M059J (cell line): ENCODE results near the gene NTSR1. TPM values are rescaled to one million over a fixed set of nuclear protein-coding genes. Genes with fewer than 3 reads are reported as not detected.

Source experiments
- DNase-seq: peaks from one replicate; pipeline ENCODE4 v3.0.0-alpha.2; 2012; ENCODE audit warnings: low read depth
- total RNA-seq: library from RNA; depleted of rRNA; stranded (reverse); fragments of >200 nt; shearing (Covaris generic); gene quantifications from 2 replicates; pipeline ENCODE4 v1.2.3, GENCODE V29; 2014; rRNA removed

The NTSR1 gene
- total RNA-seq, 1 experiment from 2014 or later, result 0.07 TPM

DNA sequence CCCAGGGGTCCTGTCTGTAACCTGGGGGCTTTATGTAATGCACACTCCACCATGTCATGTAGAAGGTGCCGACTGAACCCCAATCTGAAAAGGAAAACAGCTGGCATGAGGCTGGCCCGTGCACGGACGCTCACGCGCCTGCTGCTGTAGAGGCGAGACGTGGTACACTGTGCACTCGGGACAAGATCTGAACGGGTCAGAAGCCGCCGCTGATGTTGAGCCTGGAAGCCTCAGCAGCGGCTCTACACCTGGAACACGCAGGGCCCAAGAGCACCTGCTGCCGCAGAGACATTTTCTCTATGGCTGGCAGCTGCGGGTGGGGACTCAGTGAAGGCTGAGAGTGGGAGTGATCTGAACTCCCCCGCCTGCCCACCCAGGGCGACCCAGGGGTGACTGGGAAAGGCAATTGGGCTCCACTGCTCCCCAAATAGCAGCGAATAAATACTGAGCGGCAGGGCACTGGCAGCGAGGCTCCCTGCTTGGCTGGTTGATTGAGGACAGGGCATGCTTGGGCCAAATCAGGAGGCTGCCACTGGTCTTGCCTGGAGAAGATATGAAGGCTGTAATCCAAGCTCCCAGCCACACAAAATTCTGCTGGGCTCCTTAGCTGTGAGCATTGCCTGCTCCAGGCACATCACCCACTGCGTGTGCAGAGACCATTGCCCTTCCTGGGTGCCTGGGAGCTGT, 93.5 kb downstream of the NTSR1 start:
- no peak for DNase-seq

DNA sequence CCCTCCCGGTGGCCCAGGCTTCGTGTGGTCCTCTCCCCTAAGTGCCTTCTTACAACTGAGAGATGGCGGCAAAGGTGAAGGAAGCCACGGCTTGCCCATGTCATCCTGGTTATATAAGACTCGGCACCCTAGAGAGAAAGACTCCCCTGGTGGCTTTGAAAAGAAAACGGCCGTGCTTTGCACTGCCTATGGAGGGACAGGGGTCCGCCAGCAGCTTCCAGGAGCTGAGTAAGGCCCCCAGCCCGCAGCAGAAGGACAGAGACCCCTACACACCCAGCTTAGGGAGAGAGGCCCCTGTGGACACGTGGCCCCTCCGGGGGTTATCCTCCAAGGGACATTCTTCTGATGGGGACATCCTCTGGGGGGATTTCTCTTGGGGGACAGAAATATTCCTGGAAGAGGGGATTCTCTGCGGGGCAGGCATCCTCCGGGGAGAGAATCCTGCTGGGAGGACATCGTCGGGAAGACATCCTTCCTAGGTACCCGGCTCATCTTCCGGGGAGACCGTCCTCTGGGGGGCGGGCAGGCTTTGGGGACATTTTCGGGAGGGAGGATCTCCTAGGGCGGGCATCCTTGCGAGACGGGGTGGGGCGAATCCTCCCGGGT, 95.5 kb downstream of the NTSR1 start:
- peak; percentile 46 for DNase-seq

DNA sequence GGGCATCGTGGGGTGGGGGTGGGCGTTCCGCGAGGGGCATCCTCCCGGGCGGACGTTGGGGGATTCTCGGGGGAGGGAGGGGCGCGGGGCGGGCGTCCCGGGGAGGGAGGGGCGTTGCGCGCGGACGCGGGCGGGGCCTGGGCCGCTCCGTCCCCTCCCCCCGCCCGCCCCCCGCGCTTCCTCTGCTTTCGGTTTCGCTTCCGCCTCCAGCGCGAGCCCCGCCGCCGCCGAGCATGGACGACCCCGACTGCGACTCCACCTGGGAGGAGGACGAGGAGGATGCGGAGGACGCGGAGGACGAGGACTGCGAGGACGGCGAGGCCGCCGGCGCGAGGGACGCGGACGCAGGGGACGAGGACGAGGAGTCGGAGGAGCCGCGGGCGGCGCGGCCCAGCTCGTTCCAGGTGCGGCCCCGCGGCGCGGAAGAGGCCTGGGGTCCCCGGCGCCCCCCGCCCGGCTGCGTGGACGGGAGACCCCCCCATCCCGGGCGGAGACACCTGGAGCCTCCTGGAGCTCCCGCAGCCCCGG, 96.1 kb downstream of the NTSR1 start, which contains the start of gene OGFR:
Gene OGFR, plus strand, starts transcription at position 209 of the 528 bp plus-strand sequence. Its CDS starts 25 bp downstream, at position 234.
- peak; percentile 57 for DNase-seq

DNA sequence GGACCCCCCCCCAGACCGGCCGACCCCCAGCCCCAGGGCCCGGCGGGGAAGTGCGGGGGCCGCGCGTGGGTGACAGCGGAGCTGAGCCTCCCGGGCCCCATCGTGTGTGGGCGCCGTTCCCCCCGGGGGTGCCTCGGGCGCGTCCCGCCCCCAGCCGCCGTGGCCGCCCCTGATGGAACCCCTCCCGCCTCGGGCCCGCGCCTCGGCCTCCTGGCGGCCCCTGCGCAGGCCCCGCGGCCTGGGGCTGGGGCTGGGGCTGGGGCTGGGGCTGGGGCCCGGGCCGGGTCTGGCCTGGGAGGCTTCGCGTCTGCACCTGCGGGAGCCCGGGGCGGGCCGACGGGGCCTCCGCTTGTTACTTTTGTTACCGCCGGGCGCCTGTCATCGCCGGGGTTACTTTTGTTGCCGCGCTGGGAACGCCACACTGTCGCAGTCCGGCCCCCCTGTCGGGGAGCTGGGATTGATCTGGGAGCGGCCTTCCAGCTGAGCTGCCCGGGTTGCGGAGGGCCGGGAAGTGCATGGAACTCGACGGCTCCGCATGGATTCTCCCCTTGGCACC, 96.6 kb downstream of the NTSR1 start:
- peak; percentile 39 for DNase-seq

DNA sequence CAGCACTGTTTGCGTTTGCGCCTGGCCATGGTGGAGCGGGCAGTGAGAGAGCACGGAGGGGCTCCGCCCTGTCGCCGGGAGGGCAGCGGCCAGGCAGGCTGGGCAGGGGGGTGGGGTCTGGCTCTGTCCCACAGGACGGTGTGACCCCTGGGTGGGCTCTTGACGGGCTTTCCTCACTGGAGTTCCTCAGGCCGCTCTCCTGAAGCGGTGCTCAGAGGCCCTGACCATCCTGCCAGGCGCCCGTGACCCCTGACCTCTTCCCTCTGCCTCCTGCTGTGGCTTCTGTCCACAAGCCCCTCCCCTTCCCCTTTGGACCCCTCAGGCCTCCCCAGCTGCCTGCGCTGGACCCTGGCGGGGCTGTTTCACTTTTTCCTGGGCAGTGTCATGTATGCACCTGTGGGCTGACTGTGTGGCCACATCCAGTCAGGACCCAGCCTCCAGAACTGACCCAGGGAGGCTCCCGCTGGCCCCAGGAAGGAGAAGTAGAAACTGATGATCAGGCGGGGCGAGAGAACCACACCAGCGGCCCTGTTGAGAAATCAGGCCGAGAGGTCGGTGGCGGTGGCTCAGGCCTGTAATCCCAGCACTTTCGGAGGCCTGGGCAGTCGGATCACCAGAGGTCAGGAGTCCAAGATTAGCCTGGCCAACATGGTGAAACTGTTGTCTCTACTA, 97.2 kb downstream of the NTSR1 start:
- no peak for DNase-seq

DNA sequence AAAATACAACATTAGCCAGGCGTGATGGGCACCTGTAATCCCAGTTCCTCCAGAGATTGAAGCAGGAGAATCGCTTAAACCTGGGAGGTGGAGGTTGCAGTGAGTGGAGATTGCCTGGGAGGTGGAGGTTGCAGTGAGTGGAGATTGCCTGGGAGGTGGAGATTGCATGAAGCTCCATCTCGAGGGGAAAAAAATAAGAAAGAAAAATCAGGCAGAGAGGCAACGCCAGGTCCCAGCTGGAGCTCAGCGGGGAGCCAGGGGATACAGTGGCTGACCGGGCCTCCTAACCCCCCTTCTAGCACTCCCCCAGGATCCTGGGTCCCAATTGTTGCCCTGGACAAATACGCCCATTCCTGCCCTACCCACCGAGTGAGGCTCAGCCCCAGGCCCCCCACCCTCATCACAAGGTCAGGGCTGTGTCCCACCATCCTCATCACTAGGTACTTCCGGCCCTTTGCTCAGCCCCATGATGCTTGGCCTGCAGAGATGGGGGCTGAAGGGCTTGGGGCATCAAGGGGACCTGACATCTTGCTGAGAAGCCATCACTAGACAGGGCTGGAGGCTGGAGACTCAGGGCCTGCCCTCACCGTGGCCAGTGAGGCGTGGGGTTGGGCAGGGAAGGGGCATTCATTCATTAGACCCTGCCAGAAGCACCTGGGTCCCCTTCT, 97.9 kb downstream of the NTSR1 start:
- no peak for DNase-seq

DNA sequence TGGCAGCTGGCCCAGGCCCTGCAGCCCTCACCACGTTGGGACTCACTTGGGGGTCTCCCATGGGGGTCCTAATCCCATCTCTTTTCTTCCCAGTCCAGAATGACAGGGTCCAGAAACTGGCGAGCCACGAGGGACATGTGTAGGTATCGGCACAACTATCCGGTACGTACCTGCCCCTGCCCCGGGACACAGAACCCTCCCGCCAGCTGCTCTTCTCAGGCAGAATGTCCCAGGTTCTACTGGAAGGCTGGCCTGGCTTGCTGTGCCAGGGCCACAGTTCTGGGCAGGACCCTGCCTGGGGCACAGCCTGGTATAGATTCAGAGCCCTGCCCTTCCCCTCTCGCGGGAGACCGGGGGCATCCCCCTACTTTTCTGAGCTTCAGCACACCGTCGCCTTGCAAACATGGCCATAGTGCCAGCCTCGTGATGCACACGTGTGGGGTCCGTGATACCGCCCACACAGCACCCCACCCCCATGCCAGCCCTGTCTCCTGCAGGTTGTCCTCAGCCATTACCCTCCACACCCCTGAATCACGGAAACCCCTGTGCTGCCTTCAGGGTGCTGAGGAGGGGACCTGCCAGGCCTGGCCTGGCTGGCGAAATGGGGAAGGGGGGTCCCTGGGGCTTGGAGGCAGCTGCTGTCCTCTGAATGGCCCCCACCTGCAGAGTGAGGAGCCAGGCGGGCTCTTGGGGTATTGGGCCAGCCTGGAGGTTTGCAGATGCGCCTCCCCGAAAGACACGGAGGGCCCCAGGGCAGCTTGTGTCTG, 99.0 kb downstream of the NTSR1 start:
- no peak for DNase-seq

DNA sequence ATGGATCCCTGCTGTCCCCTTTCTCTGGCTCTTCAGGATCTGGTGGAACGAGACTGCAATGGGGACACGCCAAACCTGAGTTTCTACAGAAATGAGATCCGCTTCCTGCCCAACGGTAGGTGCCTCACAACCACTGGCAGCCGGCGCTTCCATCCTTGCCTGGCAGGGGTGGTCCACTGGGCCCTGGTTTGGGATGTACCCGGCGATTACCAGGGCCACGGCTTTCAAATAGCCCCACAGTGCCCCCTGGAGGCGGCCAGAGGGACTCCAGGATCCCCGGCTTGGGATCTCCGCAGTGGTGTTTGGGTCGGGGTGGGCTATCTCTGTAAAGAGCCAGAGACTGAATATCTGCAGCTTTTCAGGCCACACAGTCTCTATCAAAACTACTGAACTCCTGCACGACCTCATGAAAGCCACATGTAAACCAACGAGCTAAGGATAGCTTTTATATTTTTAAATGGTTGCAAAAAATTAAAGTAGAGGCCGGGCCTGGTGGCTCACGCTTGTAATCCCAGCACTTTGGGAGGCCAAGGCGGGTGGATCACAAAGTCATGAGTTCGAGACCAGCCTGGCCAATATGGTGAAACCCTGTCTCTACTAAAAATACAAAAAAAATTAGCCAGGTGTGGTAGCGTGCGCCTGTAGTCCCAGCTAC, 99.7 kb downstream of the NTSR1 start:
- peak; percentile 54 for DNase-seq

DNA sequence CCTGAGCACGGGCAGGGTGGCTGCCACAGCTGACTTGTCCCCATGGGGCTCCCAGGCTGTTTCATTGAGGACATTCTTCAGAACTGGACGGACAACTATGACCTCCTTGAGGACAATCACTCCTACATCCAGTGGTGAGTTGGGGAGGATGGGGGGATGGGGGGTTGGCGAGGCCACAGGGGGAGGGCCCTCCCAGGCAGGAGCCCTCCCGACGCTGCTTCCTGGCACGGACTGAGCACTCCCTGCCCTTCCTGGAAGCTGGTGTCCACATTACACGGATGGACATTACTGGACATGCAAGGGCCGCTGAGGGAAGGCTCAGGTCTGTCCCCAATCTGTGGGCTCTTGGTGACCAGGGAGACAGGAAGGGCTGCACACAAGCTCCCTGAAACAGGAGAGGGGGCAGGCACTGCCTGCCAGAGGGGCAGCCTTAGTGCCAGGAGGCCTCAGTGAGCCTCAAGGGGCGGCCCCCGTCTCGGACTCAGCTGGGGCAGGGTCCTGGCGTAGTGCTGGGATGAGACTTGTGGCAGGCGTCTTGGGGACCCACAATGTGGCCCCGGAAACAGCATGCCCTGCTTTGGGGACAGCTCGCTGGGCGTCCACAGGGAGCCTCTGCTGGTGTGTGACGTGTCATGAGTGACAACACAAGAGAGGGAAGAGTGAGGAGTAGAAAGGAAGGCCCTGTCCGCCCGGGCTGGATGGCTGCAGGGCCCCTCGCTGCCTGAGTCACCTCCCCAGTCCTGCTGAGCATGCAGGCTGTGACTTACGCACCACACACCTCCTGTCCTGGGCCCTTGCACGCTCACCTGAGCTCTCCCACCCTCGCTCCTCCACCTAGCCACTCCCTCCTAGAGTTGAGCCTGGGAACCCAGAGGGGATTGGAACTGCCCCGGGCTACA, 101.1 kb downstream of the NTSR1 start:
- DNase-seq, result no peak

DNA sequence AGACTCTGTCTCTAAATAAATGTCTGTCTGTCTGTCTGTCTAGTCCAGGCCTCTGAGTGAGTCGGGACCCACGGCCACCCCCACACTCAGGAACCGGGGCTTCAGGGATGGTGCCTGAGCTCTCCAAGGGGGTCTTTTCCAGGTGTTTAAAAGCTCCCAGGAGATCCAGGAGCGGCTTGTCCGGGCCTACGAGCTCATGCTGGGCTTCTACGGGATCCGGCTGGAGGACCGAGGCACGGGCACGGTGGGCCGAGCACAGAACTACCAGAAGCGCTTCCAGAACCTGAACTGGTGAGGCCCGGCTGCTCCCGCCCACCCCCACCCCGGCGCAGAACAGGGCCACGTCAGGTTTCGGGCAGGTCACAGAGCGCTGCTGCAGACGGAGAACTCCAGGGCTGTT, 102.7 kb downstream of the NTSR1 start:
- no peak for DNase-seq

DNA sequence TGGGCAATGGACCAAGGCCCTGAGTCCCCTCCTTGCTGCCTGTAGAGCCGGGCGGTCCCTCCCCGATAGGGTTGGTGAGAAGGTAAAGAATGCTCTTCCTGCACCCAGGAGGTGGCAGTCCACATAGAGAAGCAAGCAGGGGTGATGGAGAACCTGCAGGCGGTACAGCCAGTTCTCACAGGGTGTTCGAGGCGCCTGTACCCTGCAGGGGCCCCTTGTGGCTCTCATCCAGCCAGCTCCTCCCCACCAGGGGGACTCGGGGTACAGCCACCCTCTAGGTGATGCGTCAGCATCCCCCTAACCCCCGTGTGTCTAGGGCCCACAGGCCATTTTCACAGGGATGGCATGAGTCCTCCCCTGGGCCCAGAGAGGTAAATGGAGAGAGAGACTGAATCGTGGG, 103.1 kb downstream of the NTSR1 start:
- no peak for DNase-seq

Other genes with a start within 250 kb of the NTSR1 start
- gene GATA5, start 232.8 kb upstream of the NTSR1 start, total RNA-seq, result not detected in 2 replicates
- 43.9 and 69.5 TPM in 2 replicates for gene SLCO4A1, start 66.3 kb upstream of the NTSR1 start, total RNA-seq
- gene MRGBP, start 87.6 kb downstream of the NTSR1 start, total RNA-seq, result 56.4 and 65.9 TPM in 2 replicates
- 62.0 and 117 TPM in 2 replicates for gene OGFR, start 96.0 kb downstream of the NTSR1 start, total RNA-seq
- gene COL9A3, start 108.2 kb downstream of the NTSR1 start, total RNA-seq, result 0.17 TPM in 1 of 2 replicates, not detected in the other
- 13.8 and 19.1 TPM in 2 replicates for gene TCFL5, start 153.0 kb downstream of the NTSR1 start, total RNA-seq
- 26.1 and 42.6 TPM in 2 replicates for gene DIDO1, start 217.7 kb downstream of the NTSR1 start, total RNA-seq
- gene GID8, start 229.3 kb downstream of the NTSR1 start, total RNA-seq, result 40.4 and 53.4 TPM in 2 replicates
- gene SLC17A9, start 243.9 kb downstream of the NTSR1 start, total RNA-seq, result not detected in 2 replicates